HepG2 (cell line): ENCODE results near the gene CDC42BPG. TPM values are rescaled to one million over a fixed set of nuclear protein-coding genes. Genes with fewer than 3 reads are reported as not detected.
A peak's percentile ranks its signal among the peaks of the same experiment; 100 is the strongest.

Experiments used
- AGO1 ChIP-seq: fragments of 200-400 bp; formaldehyde crosslinking; IDR thresholded peaks from 2 replicates; pipeline ENCODE4 v1.6.1; 2017; ENCODE audit warnings: mild to moderate bottlenecking, low read depth, low read length, moderate library complexity; ENCODE audit not compliant: poor library complexity, severe bottlenecking
- AGO2 ChIP-seq: fragments of 200-400 bp; formaldehyde crosslinking; optimal IDR thresholded peaks from 2 replicates; pipeline ENCODE3; 2017; ENCODE audit warnings: mild to moderate bottlenecking, low read depth, low read length, moderate library complexity
- BRD4 ChIP-seq: sonication (generic); formaldehyde crosslinking; IDR thresholded peaks from 2 replicates; pipeline ENCODE4 v1.4.0; 2020; ENCODE audit warnings: missing genetic modification reagents
- CHD2 ChIP-seq: IDR thresholded peaks from 2 replicates; pipeline ENCODE4 v1.6.1; 2011; ENCODE audit warnings: low read depth, low read length, improper control_type of control experiment
- GPN1 ChIP-seq: sonication (generic); formaldehyde crosslinking; IDR thresholded peaks from 2 replicates; pipeline ENCODE4 v1.5.1; 2020; ENCODE audit warnings: missing genetic modification reagents, borderline replicate concordance
- HDAC2 ChIP-seq: sonication (generic); formaldehyde crosslinking; IDR thresholded peaks from 2 replicates; pipeline ENCODE4 v1.4.0; 2020; ENCODE audit warnings: missing genetic modification reagents
- NBN ChIP-seq: fragments of 450-650 bp; conservative IDR thresholded peaks from 2 replicates; pipeline ENCODE4 v1.6.1; 2017
- NR3C1 ChIP-seq: sonication (generic); formaldehyde crosslinking; IDR thresholded peaks from 2 replicates; pipeline ENCODE4 v1.4.0; 2020; ENCODE audit warnings: missing genetic modification reagents
- SAFB2 ChIP-seq: sonication (generic); formaldehyde crosslinking; IDR thresholded peaks from 2 replicates; pipeline ENCODE4 v1.5.1; 2020; ENCODE audit warnings: missing genetic modification reagents, low read depth, mild to moderate bottlenecking, borderline replicate concordance
- SOX6 ChIP-seq, 2 experiments: fragments of 450-650 bp in 1 of 2; sonication (generic) in 1 of 2; formaldehyde crosslinking in 1 of 2; IDR thresholded peaks; 2 replicates each; pipeline versions ENCODE4 v1.4.0 to v1.6.1; 2017 to 2020; ENCODE audit warnings: antibody characterized with exemption in 1 of 2, mild to moderate bottlenecking in 1 of 2, missing genetic modification reagents in 1 of 2
- U2AF1 ChIP-seq: fragments of 200-400 bp; formaldehyde crosslinking; optimal IDR thresholded peaks from 2 replicates; pipeline ENCODE3; 2017; ENCODE audit warnings: mild to moderate bottlenecking, low read depth, low read length
- WIZ ChIP-seq: sonication (generic); formaldehyde crosslinking; IDR thresholded peaks from 2 replicates; pipeline ENCODE4 v1.5.1; 2020; ENCODE audit warnings: mild to moderate bottlenecking, missing genetic modification reagents
- ZFP36 ChIP-seq: fragments of 150-350 bp; IDR thresholded peaks from 2 replicates; pipeline ENCODE4 v1.6.1; 2018; ENCODE audit warnings: borderline replicate concordance, low read length, low read depth; ENCODE audit not compliant: partially characterized antibody
- ZKSCAN5 ChIP-seq: sonication (generic); formaldehyde crosslinking; IDR thresholded peaks from 2 replicates; pipeline ENCODE4 v1.5.1; 2020; ENCODE audit warnings: mild to moderate bottlenecking, missing genetic modification reagents
- ZNF17 ChIP-seq: sonication (generic); formaldehyde crosslinking; IDR thresholded peaks from 2 replicates; pipeline ENCODE4 v1.5.0; 2020; ENCODE audit warnings: mild to moderate bottlenecking, missing genetic modification reagents
- ZNF224 ChIP-seq: sonication (generic); formaldehyde crosslinking; IDR thresholded peaks from 2 replicates; pipeline ENCODE4 v1.5.0; 2020; ENCODE audit warnings: mild to moderate bottlenecking, missing genetic modification reagents
- ZNF3 ChIP-seq: IDR thresholded peaks from 2 replicates; pipeline ENCODE4 v1.7.0; 2017; ENCODE audit warnings: inconsistent platforms
- ZNF30 ChIP-seq: sonication (generic); formaldehyde crosslinking; IDR thresholded peaks from 2 replicates; pipeline ENCODE4 v1.5.0; 2020; ENCODE audit warnings: mild to moderate bottlenecking, missing genetic modification reagents
- ZNF337 ChIP-seq: sonication (generic); formaldehyde crosslinking; IDR thresholded peaks from 2 replicates; pipeline ENCODE4 v1.5.1; 2020; ENCODE audit warnings: missing genetic modification reagents, low read depth, mild to moderate bottlenecking, borderline replicate concordance
- ZNF563 ChIP-seq: sonication (generic); formaldehyde crosslinking; IDR thresholded peaks from 2 replicates; pipeline ENCODE4 v1.8.0; 2022; ENCODE audit warnings: mild to moderate bottlenecking, moderate library complexity, missing genetic modification reagents
- ZNF781 ChIP-seq: sonication (generic); formaldehyde crosslinking; IDR thresholded peaks from 2 replicates; pipeline ENCODE4 v1.5.1; 2020; ENCODE audit warnings: borderline replicate concordance, mild to moderate bottlenecking, missing genetic modification reagents; ENCODE audit errors: not compliant biosample characterization
- ZNF790 ChIP-seq: sonication (generic); formaldehyde crosslinking; IDR thresholded peaks from 2 replicates; pipeline ENCODE4 v1.8.0; 2022; ENCODE audit warnings: missing genetic modification reagents, mild to moderate bottlenecking, borderline replicate concordance
- ZNF878 ChIP-seq: sonication (generic); formaldehyde crosslinking; IDR thresholded peaks from 2 replicates; pipeline ENCODE4 v1.8.1; 2023; ENCODE audit warnings: mild to moderate bottlenecking, missing genetic modification reagents, moderate library complexity
- ZSCAN9 ChIP-seq: IDR thresholded peaks from 2 replicates; pipeline ENCODE4 v1.6.1; 2016; ENCODE audit warnings: borderline replicate concordance
- polyA plus RNA-seq, 8 experiments: library from polyadenylated mRNA; depleted of rRNA in 3 of 8; stranded (reverse) in 7 of 8; unstranded in 1 of 8; fragments of >200 nt; fragmentation: Illumina TruSeq in 4 of 8; extraction: Trizol in 4 of 8; gene quantifications; 2 replicates each; pipeline versions ENCODE4 v1.2.1 to v1.2.3, GENCODE V29; 2011 to 2016; ENCODE audit warnings: low read depth in 4 of 8, missing spikeins in 1 of 8, mixed read lengths in 1 of 8; ENCODE audit not compliant: insufficient read depth in 1 of 8
- total RNA-seq, 5 experiments: library from RNA; depleted of rRNA; stranded (reverse); fragments of >200 nt; fragmentation: Illumina TruSeq; extraction: Trizol; gene quantifications; 2 replicates each; pipeline ENCODE4 v1.2.3, GENCODE V29; 2016; ENCODE audit warnings: low read depth in 1 of 5
- TF ChIP-seq, protein P1 (sequence below): sonication (generic); formaldehyde crosslinking; IDR thresholded peaks from 2 replicates; pipeline ENCODE4 v1.9.0; 2021; ENCODE audit warnings: missing genetic modification reagents, borderline replicate concordance
- TF ChIP-seq, protein P2 (sequence below): sonication (generic); formaldehyde crosslinking; IDR thresholded peaks from 2 replicates; pipeline ENCODE4 v1.4.0; 2020; ENCODE audit warnings: missing genetic modification reagents, borderline replicate concordance
- TF ChIP-seq, protein P3 (sequence below): sonication (generic); formaldehyde crosslinking; IDR thresholded peaks from 2 replicates; pipeline ENCODE4 v1.8.0; 2022; ENCODE audit warnings: mild to moderate bottlenecking, missing genetic modification reagents, moderate library complexity
- TF ChIP-seq, protein P4 (sequence below): sonication (generic); formaldehyde crosslinking; IDR thresholded peaks from 2 replicates; pipeline ENCODE4 v1.4.0; 2020; ENCODE audit warnings: low read depth, mild to moderate bottlenecking, missing genetic modification reagents

CDC42BPG gene
- total and polyA plus RNA-seq, 2 of the 13 experiments (the other 11 are each of a cell fraction or from before 2014, with no cell fraction given), result 0.55 to 1.4 TPM

DNA sequence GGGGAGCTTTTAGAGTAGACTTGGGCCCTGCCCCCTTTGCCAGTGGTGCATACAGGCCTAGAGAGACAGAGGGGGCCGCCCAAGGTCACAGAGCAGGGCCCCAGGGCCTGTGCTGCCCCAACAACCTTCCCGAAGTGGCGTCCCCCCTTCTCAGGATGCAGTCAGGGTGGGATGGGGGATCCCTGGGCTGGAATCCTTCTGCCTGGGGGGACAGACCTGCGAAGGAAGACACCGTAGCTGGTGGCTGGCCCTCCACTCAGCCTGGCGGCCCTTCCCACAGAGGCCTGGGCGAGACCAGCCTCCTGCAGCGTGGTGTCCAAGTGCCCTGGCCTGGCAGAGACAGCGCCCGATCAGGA, 48.4 kb upstream of the CDC42BPG start (continued):
- no peak for TF ChIP-seq ZNF337 (CRISPR knock-in tag)
- no peak for TF ChIP-seq NR3C1
- 0 out of 2 replicates have a peak, but pooled peaks have one; percentile 7 for TF ChIP-seq ZNF878 (CRISPR knock-in tag)
- no peak for TF ChIP-seq GPN1
- peak; percentile 5; the same call in 1 of the 2 replicates for TF ChIP-seq BRD4 (CRISPR knock-in tag)
- no peak for TF ChIP-seq ZFP36
- no peak for TF ChIP-seq SOX6 (IDR thresholded peaks at IDR 0.05)
- TF ChIP-seq SOX6 (CRISPR knock-in tag; IDR thresholded peaks at IDR 0.05), result no peak
- peak; percentile 55 for TF ChIP-seq AGO2
- no peak for TF ChIP-seq U2AF1
- TF ChIP-seq, protein P1, sequence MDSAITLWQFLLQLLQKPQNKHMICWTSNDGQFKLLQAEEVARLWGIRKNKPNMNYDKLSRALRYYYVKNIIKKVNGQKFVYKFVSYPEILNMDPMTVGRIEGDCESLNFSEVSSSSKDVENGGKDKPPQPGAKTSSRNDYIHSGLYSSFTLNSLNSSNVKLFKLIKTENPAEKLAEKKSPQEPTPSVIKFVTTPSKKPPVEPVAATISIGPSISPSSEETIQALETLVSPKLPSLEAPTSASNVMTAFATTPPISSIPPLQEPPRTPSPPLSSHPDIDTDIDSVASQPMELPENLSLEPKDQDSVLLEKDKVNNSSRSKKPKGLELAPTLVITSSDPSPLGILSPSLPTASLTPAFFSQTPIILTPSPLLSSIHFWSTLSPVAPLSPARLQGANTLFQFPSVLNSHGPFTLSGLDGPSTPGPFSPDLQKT (CRISPR knock-in tag), result no peak
- no peak for TF ChIP-seq HDAC2 (CRISPR knock-in tag)
- no peak for TF ChIP-seq ZNF3
- TF ChIP-seq ZNF17 (CRISPR knock-in tag), result 0 out of 2 replicates have a peak, but pooled peaks have one; percentile 83
- TF ChIP-seq ZKSCAN5 (CRISPR knock-in tag), result peak; percentile 11; the same call in 1 of the 2 replicates
- TF ChIP-seq ZSCAN9 (CRISPR knock-in tag), result no peak
- 0 out of 2 replicates have a peak, but pooled peaks have one; percentile 51 for TF ChIP-seq WIZ (CRISPR knock-in tag)
- peak; percentile 32 for TF ChIP-seq ZNF781 (CRISPR knock-in tag)
- 0 out of 2 replicates have a peak, but pooled peaks have one; percentile 15 for TF ChIP-seq SAFB2 (CRISPR knock-in tag)
- no peak for TF ChIP-seq CHD2
- TF ChIP-seq ZNF790 (CRISPR knock-in tag), result 0 out of 2 replicates have a peak, but pooled peaks have one; percentile 16
- TF ChIP-seq ZNF563, result peak; percentile 25
- TF ChIP-seq, protein P2, sequence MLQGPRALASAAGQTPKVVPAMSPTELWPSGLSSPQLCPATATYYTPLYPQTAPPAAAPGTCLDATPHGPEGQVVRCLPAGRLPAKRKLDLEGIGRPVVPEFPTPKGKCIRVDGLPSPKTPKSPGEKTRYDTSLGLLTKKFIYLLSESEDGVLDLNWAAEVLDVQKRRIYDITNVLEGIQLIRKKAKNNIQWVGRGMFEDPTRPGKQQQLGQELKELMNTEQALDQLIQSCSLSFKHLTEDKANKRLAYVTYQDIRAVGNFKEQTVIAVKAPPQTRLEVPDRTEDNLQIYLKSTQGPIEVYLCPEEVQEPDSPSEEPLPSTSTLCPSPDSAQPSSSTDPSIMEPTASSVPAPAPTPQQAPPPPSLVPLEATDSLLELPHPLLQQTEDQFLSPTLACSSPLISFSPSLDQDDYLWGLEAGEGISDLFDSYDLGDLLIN (CRISPR knock-in tag), result 0 out of 2 replicates have a peak, but pooled peaks have one; percentile 38
- TF ChIP-seq ZNF30, result no peak
- TF ChIP-seq, protein P3, sequence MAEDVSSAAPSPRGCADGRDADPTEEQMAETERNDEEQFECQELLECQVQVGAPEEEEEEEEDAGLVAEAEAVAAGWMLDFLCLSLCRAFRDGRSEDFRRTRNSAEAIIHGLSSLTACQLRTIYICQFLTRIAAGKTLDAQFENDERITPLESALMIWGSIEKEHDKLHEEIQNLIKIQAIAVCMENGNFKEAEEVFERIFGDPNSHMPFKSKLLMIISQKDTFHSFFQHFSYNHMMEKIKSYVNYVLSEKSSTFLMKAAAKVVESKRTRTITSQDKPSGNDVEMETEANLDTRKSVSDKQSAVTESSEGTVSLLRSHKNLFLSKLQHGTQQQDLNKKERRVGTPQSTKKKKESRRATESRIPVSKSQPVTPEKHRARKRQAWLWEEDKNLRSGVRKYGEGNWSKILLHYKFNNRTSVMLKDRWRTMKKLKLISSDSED (CRISPR knock-in tag), result no peak
- TF ChIP-seq, protein P4, sequence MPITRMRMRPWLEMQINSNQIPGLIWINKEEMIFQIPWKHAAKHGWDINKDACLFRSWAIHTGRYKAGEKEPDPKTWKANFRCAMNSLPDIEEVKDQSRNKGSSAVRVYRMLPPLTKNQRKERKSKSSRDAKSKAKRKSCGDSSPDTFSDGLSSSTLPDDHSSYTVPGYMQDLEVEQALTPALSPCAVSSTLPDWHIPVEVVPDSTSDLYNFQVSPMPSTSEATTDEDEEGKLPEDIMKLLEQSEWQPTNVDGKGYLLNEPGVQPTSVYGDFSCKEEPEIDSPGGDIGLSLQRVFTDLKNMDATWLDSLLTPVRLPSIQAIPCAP (CRISPR knock-in tag), result 0 out of 2 replicates have a peak, but pooled peaks have one; percentile 50
- TF ChIP-seq ZNF224 (CRISPR knock-in tag), result 0 out of 2 replicates have a peak, but pooled peaks have one; percentile 6
- TF ChIP-seq NBN, result no peak
- TF ChIP-seq AGO1, result peak; percentile 32
